Caco-2 (cell line): ENCODE data around the gene ZNF48. TPM values are rescaled to one million over a fixed set of nuclear protein-coding genes. Genes with fewer than 3 reads are reported as not detected.

Experiments used
- BruUV-seq: library from RNA; stranded (reverse); fragments of 400-500 nt; replicated peaks from 2 replicates; lab custom pipeline; 2021; lab: Mats Ljungman, UMichigan
- CTCF ChIA-PET: fragments of 300-600 bp; sonication (Branson Sonifier 250); formaldehyde crosslinking; loops from one replicate; lab custom pipeline; 2022; ENCODE audit warnings: antibody characterized with exemption; lab: Charles Lee
- POLR2A ChIA-PET: fragments of 300-600 bp; sonication (Branson Sonifier 250); formaldehyde crosslinking; loops from one replicate; lab custom pipeline; 2022; ENCODE audit warnings: antibody characterized with exemption; lab: Charles Lee
- DNase-seq, 2 experiments: peaks; one replicate each; pipeline versions ENCODE4 v3.0.0 to v3.0.0-alpha.2; 2020 to 2022
- H3K27me3 ChIP-seq: replicated peaks from 2 replicates; pipeline ENCODE4 v1.6.0; 2011; ENCODE audit warnings: low read length; ENCODE audit not compliant: control insufficient read depth, insufficient read depth
- H3K36me3 ChIP-seq: 2 replicates; pipeline ENCODE4 v1.5.1; 2011; ENCODE audit warnings: low read length; ENCODE audit not compliant: control insufficient read depth, insufficient read depth
- H3K4me1 ChIP-seq: fragments of 250-450 bp; sonication (Bioruptor Pico); 2 replicates; pipeline ENCODE4 v1.5.1; 2020; ENCODE audit warnings: mild to moderate bottlenecking
- H3K4me3 ChIP-seq: 2 replicates; pipeline ENCODE4 v1.5.1; 2011; ENCODE audit warnings: low read depth, mild to moderate bottlenecking, control low read depth, low read length
- H3K9me3 ChIP-seq: fragments of 250-450 bp; sonication (Bioruptor Pico); 2 replicates; pipeline ENCODE4 v1.5.1; 2020; ENCODE audit warnings: mild to moderate bottlenecking, moderate library complexity
- H3K27ac Mint-ChIP-seq: one replicate; pipeline ENCODE4 v1.8.0; 2022; ENCODE audit warnings: mixed read lengths; ENCODE audit not compliant: unreplicated experiment
- H3K27me3 Mint-ChIP-seq: one replicate; pipeline ENCODE4 v1.8.0; 2022; ENCODE audit warnings: mixed read lengths; ENCODE audit not compliant: insufficient read depth, unreplicated experiment
- H3K36me3 Mint-ChIP-seq: one replicate; pipeline ENCODE4 v1.8.0; 2022; ENCODE audit warnings: mild to moderate bottlenecking, mixed read lengths; ENCODE audit not compliant: insufficient read depth, unreplicated experiment
- H3K4me1 Mint-ChIP-seq: one replicate; pipeline ENCODE4 v1.8.0; 2022; ENCODE audit warnings: low read depth, mixed read lengths; ENCODE audit not compliant: unreplicated experiment
- H3K4me3 Mint-ChIP-seq: one replicate; pipeline ENCODE4 v1.8.0; 2022; ENCODE audit warnings: mild to moderate bottlenecking, moderate library complexity, mixed read lengths; ENCODE audit not compliant: unreplicated experiment
- H3K9me3 Mint-ChIP-seq: one replicate; pipeline ENCODE4 v1.8.0; 2022; ENCODE audit warnings: mixed read lengths; ENCODE audit not compliant: unreplicated experiment
- intact Hi-C: fragments of 100-400 bp; cut with micrococcal nuclease; formaldehyde crosslinking; loops from one replicate; pipeline ENCODE4 v1.10.0; 2022; ENCODE audit not compliant: unreplicated experiment
- total RNA-seq: library from RNA; stranded (reverse); gene quantifications from 2 replicates; pipeline ENCODE4 v1.2.3, GENCODE V29; 2022
- TF ChIP-seq, protein P1 (sequence below), 2 experiments: fragments of 200-600 bp in 1 of 2; IDR thresholded peaks; 1 replicate in 1 of 2; 2 replicates in 1 of 2; pipeline versions ENCODE4 v1.5.1 to v1.8.0; 2011 to 2022; ENCODE audit warnings: antibody characterized with exemption in 1 of 2, control low read depth in 1 of 2, inconsistent platforms in 1 of 2, low read depth in 1 of 2, low read length in 1 of 2, mild to moderate bottlenecking in 1 of 2, moderate library complexity in 1 of 2; ENCODE audit not compliant: insufficient read depth in 1 of 2, severe bottlenecking in 1 of 2, unreplicated experiment in 1 of 2

ZNF48 gene
- total RNA-seq, 1 experiment from 2014 or later: 13.4 TPM

DNA sequence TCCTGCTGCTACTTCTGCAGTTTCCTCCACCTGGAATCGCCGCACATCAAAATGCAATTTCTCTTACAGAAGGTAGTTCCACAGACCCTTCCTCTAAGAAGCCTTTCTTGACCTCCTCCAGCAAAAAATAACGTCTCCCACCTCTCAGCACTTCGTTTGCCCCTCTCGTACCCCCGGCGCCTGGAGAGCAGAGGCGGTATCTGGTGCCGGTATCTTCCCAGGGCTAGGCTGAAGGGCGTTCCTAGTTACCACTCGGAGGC is 34.1 kb downstream of the ZNF48 start:
- Histone ChIP-seq H3K4me1 (peaks cover 16% of the 10 kb centered on the region), H3K36me3 (no peaks in the 10 kb centered on the region; the same call in 1 of the 2 replicates), H3K9me3 (no peaks in the 10 kb centered on the region), H3K4me3 (peak overlapping the region; percentile 67), H3K27me3 (no peaks in the 10 kb centered on the region)
- POLR2A ChIA-PET: interaction anchor here (0.6 to 1.5 kb wide), 17 partner anchors 11 to 340 kb away, joined by 3 to 27 read pairs (median 5); partner anchors contain the start of genes FBRS, PHKG2, PRR14 and TBC1D10B
- H3K4me1 Mint-ChIP-seq: no peaks in the 10 kb centered on the region
- DNase-seq: no peak
- H3K27me3 Mint-ChIP-seq: no peaks in the 10 kb centered on the region
- BruUV-seq: TSS peak; percentile 62
- H3K27ac Mint-ChIP-seq: no peak overlapping the region
- CTCF ChIA-PET: interaction anchor here (0.6 to 2.0 kb wide), 44 partner anchors 9 to 338 kb away, joined by 3 to 49 read pairs (median 5); partner anchors contain the start of genes CD2BP2, FBRS, SEPHS2 and TBC1D10B
- TF ChIP-seq, protein P1, sequence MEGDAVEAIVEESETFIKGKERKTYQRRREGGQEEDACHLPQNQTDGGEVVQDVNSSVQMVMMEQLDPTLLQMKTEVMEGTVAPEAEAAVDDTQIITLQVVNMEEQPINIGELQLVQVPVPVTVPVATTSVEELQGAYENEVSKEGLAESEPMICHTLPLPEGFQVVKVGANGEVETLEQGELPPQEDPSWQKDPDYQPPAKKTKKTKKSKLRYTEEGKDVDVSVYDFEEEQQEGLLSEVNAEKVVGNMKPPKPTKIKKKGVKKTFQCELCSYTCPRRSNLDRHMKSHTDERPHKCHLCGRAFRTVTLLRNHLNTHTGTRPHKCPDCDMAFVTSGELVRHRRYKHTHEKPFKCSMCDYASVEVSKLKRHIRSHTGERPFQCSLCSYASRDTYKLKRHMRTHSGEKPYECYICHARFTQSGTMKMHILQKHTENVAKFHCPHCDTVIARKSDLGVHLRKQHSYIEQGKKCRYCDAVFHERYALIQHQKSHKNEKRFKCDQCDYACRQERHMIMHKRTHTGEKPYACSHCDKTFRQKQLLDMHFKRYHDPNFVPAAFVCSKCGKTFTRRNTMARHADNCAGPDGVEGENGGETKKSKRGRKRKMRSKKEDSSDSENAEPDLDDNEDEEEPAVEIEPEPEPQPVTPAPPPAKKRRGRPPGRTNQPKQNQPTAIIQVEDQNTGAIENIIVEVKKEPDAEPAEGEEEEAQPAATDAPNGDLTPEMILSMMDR (IDR thresholded peaks at IDR 0.05; ENCODE audit: insufficient read depth in 1 of 2, low read depth in 1 of 2, low read length in 1 of 2, severe bottlenecking in 1 of 2, unreplicated experiment in 1 of 2): no peak
- H3K9me3 Mint-ChIP-seq: no peaks in the 10 kb centered on the region
- intact Hi-C loops: no loop called here
- H3K36me3 Mint-ChIP-seq: peaks cover 31% of the 10 kb centered on the region
- H3K4me3 Mint-ChIP-seq: no peak overlapping the region

DNA sequence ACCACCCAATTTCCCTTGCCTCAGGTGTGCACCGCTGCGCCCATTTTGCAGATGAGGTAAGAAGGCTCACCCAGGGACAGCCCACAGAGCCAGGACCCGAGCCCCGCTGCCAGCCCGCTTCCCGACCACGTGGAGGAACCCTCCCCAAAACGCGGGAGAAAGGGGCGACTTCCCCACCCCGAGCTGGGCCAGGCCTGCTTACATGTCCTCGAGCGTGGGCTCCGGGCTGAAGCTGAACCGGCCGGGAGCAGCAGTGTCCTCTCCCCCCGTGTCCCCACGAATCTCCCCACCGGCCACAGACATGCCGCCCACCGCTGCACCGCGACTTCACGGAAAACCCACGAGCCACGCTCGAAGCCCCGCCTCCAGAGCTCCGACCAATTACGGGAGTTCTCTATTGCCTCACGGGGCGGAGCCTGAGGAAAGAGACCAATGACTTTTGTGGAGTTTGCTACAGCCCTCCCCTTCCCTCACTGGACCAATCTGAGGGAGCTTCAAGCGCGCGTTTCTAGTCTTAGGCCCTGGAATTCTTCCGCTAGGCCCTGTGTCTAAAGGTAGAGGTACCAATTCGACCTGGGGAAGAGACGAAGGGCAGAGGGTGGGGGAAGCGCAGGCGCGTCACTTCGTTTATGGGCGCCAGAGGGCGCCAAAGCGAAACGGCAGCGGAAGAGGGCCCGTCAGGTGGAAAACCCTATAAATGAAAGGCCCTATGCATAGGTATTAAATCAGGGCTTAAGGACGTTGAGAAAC is 34.6 kb downstream of the ZNF48 start, which contains the start of gene DCTPP1:
TSS of gene DCTPP1 (minus strand) at position 353 of the 750 bp plus-strand sequence. CDS start at position 303, 50 bp downstream.
- TF ChIP-seq, protein P1 (IDR thresholded peaks at IDR 0.05; ENCODE audit: insufficient read depth in 1 of 2, low read depth in 1 of 2, low read length in 1 of 2, severe bottlenecking in 1 of 2, unreplicated experiment in 1 of 2): peak; percentile 79 to 81
- ChIA-PET POLR2A (interaction anchor here (0.6 to 1.5 kb wide), 18 partner anchors 12 to 341 kb away, joined by 3 to 27 read pairs (median 5); partner anchors contain the start of genes FBRS, PHKG2, PRR14 and TBC1D10B), CTCF (interaction anchor here (0.6 to 2.0 kb wide), 45 partner anchors 9 to 338 kb away, joined by 3 to 49 read pairs (median 5); partner anchors contain the start of genes CD2BP2, FBRS, SEPHS2 and TBC1D10B)
- no peaks in the 10 kb centered on the region for H3K9me3 ChIP-seq
- Mint-ChIP-seq H3K9me3 (no peaks in the 10 kb centered on the region), H3K27me3 (no peaks in the 10 kb centered on the region), H3K4me3 (no peak within 1 kb of the TSS), H3K4me1 (no peaks in the 10 kb centered on the region), H3K36me3 (peaks cover 26% of the 10 kb centered on the region), H3K27ac (no peak within 1 kb of the TSS)
- H3K4me3 ChIP-seq: peak within 1 kb of the TSS; percentile 67
- intact Hi-C loops: loop anchor here (1.0 to 2.0 kb wide), 6 partner anchors 97 to 228 kb away; partner anchors contain the start of genes FBRS, ZNF688 and ZNF768
- H3K27me3 ChIP-seq: no peaks in the 10 kb centered on the region
- no peaks in the 10 kb centered on the region; the same call in 1 of the 2 replicates for H3K36me3 ChIP-seq
- peak; percentile 94 to 98 for DNase-seq
- BruUV-seq: no TSS peak
- H3K4me1 ChIP-seq: peaks cover 16% of the 10 kb centered on the region

DNA sequence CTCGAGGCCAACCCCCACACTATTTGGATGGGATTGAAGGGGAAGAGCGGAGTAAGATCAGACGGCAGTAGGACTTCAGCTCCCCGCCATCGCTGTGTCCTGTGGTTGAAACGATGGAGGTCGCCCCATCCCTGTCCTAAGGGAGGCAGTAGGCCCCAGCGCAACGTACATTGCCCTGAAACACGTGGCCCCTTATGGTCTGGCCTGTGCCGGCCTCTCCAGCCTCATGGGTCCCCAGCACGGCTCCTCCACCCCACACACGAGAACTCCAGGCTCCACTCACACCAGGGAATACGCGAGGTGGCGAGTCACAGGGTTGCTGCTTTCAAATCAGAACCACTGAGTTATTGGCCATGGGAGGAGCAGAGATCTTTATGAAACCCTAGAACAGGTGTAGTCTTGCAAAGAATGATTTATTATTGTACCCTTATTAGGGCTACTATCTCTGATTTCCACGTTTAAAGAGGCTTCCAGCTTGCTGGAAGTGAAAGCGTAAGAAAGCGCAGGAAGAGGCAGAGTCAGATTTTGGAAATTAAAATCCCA is 35.3 kb downstream of the ZNF48 start:
- ChIA-PET POLR2A (interaction anchor here (0.6 to 1.5 kb wide), 14 partner anchors 13 to 228 kb away, joined by 3 to 27 read pairs (median 6); partner anchors contain the start of genes FBRS, PRR14, TBC1D10B and ZNF48), CTCF (interaction anchor here (0.6 to 2.0 kb wide), 31 partner anchors 10 to 339 kb away, joined by 3 to 49 read pairs (median 6); partner anchors contain the start of genes SEPHS2, TBC1D10B, TBX6 and ZNF48)
- Mint-ChIP-seq H3K27me3 (no peaks in the 10 kb centered on the region), H3K36me3 (peaks cover 21% of the 10 kb centered on the region), H3K4me1 (no peaks in the 10 kb centered on the region), H3K27ac (no peak overlapping the region), H3K4me3 (no peak overlapping the region), H3K9me3 (no peaks in the 10 kb centered on the region)
- TSS peak; percentile 59 for BruUV-seq
- intact Hi-C loops: loop anchor here (1.0 to 2.0 kb wide), 6 partner anchors 96 to 228 kb away; partner anchors contain the start of genes FBRS, ZNF688 and ZNF768
- Histone ChIP-seq H3K4me3 (peak overlapping the region; percentile 22; the same call in 1 of the 2 replicates), H3K36me3 (no peaks in the 10 kb centered on the region; the same call in 1 of the 2 replicates), H3K9me3 (no peaks in the 10 kb centered on the region), H3K27me3 (no peaks in the 10 kb centered on the region), H3K4me1 (peaks cover 16% of the 10 kb centered on the region)
- DNase-seq: peak in 1 of 2 experiments; percentile 77
- TF ChIP-seq, protein P1 (IDR thresholded peaks at IDR 0.05; ENCODE audit: insufficient read depth in 1 of 2, low read depth in 1 of 2, low read length in 1 of 2, severe bottlenecking in 1 of 2, unreplicated experiment in 1 of 2): peak in 1 of 2 experiments; percentile 49
